ENCODE data around the gene FAM47E.

Gene FAM47E

GRCh38 chr4:76253511-76253910, 2.0 kb downstream of the FAM47E start:
- no peak overlapping the region for H3K27ac ChIP-seq (ENCODE audit: extremely low read depth, low read depth, low read length)
- H3K9me3 ChIP-seq (ENCODE audit: control insufficient read depth, insufficient read depth, low read depth, low read length), result no peaks in the 10 kb centered on the region
- no peaks in the 10 kb centered on the region for H3K36me3 ChIP-seq (ENCODE audit: control insufficient read depth in 2 of 2, insufficient read depth in 1 of 2, low read length in 2 of 2)
- CTCF ChIA-PET, result interaction anchor here (1.1 kb wide), 1 partner anchor 125 kb away, joined by 4 read pairs; no protein-coding TSS in a partner anchor
- no peak for TF ChIP-seq ZNF280D (tag by site-specific recombination; IDR thresholded peaks at IDR 0.05)
- TF ChIP-seq REPIN1 (tag by site-specific recombination; IDR thresholded peaks at IDR 0.05; ENCODE audit: low read depth), result no peak
- no peak for TF ChIP-seq ZNF843 (tag by site-specific recombination; IDR thresholded peaks at IDR 0.05)
- no peak for TF ChIP-seq ZNF654 (tag by site-specific recombination; IDR thresholded peaks at IDR 0.05; ENCODE audit: low read depth)
- no peak for TF ChIP-seq ZNF433 (tag by site-specific recombination; IDR thresholded peaks at IDR 0.05; ENCODE audit: low read depth)
- TF ChIP-seq BCL11B (tag by site-specific recombination; IDR thresholded peaks at IDR 0.05; ENCODE audit: low read depth), result no peak
- no peak for TF ChIP-seq ZNF664 (tag by site-specific recombination; IDR thresholded peaks at IDR 0.05)
- no peak for TF ChIP-seq ZBTB44 (tag by site-specific recombination; IDR thresholded peaks at IDR 0.05)
- no peak for TF ChIP-seq REST (tag by site-specific recombination; IDR thresholded peaks at IDR 0.05)
- no peak for TF ChIP-seq KLF10 (tag by site-specific recombination; IDR thresholded peaks at IDR 0.05)
- no peak for TF ChIP-seq ZBTB26 (tag by site-specific recombination; optimal IDR thresholded peaks at IDR 0.05)
- no peak for TF ChIP-seq ZNF449 (tag by site-specific recombination; IDR thresholded peaks at IDR 0.05)
- no peak for TF ChIP-seq INSM2 (tag by site-specific recombination; IDR thresholded peaks at IDR 0.05)
- TF ChIP-seq ZNF600 (tag by site-specific recombination; IDR thresholded peaks at IDR 0.05), result no peak
- no peak for TF ChIP-seq TSHZ1 (tag by site-specific recombination; IDR thresholded peaks at IDR 0.05; ENCODE audit: borderline replicate concordance)
- TF ChIP-seq ZXDB (tag by site-specific recombination; IDR thresholded peaks at IDR 0.05), result no peak
- TF ChIP-seq ZNF670 (tag by site-specific recombination; IDR thresholded peaks at IDR 0.05; ENCODE audit: low read depth), result no peak
- TF ChIP-seq ZNF610 (tag by site-specific recombination; IDR thresholded peaks at IDR 0.05; ENCODE audit: borderline replicate concordance), result no peak
- no peak for TF ChIP-seq SETDB1 (IDR thresholded peaks at IDR 0.05; ENCODE audit: insufficient read length, low read length)
- no peak for TF ChIP-seq ZNF114 (tag by site-specific recombination; IDR thresholded peaks at IDR 0.05)
- no peak overlapping the region for H3K4me3 ChIP-seq (ENCODE audit: low read depth, low read length)
- H3K4me1 ChIP-seq (ENCODE audit: control insufficient read depth, insufficient read depth, low read length), result no peaks in the 10 kb centered on the region
- POLR2A ChIA-PET, result no interaction called here

Measured in HEK293 (cell line).